Tibial nerve (tissue), 4 donors: Measurements from ENCODE around the gene MAGI1. TPM values are rescaled to one million over a fixed set of nuclear protein-coding genes. Genes with fewer than 3 reads are reported as not detected.
"Not testable (repeated sequence)": the region's sequence is repeated elsewhere in the genome, so short reads cannot be mapped to it uniquely, and the experiment has no call there.

Source experiments
- DNase-seq, 2 donors: peaks; one replicate each; pipeline ENCODE4 v3.0.0-alpha.2; 2019; ENCODE audit warnings: low spot score in 2 of 2
- H3K27ac ChIP-seq, 4 donors: fragments of 200-600 bp; sonication (generic) in 3 of 4; one replicate each; pipeline ENCODE4 v1.5.1; 2017 to 2019; ENCODE audit warnings: mild to moderate bottlenecking in 1 of 4
- H3K27me3 ChIP-seq, 2 donors: fragments of 200-600 bp; sonication (generic) in 1 of 2; one replicate each; pipeline versions ENCODE4 v1.5.1 to v1.6.0; 2017 to 2019
- H3K36me3 ChIP-seq, 3 donors: fragments of 200-600 bp; sonication (generic); one replicate each; pipeline ENCODE4 v1.5.1; 2018 to 2019
- H3K4me1 ChIP-seq, 4 donors: fragments of 200-600 bp; sonication (generic) in 3 of 4; one replicate each; pipeline ENCODE4 v1.5.1; 2017 to 2019
- H3K4me3 ChIP-seq, 4 donors: fragments of 200-600 bp; sonication (generic) in 3 of 4; one replicate each; pipeline ENCODE4 v1.5.1; 2017 to 2019; ENCODE audit warnings: mild to moderate bottlenecking in 1 of 4, moderate library complexity in 1 of 4
- H3K9me3 ChIP-seq, 4 donors: fragments of 200-600 bp; sonication (generic) in 3 of 4; one replicate each; pipeline ENCODE4 v1.5.1; 2017 to 2019
- EP300 ChIP-seq, 2 donors: sonication (generic); formaldehyde crosslinking; IDR thresholded peaks; one replicate each; pipeline ENCODE4 v1.6.1; 2017; ENCODE audit warnings: antibody characterized with exemption in 2 of 2, mild to moderate bottlenecking in 1 of 2
- POLR2A ChIP-seq, 2 donors: fragments of 450-650 bp; IDR thresholded peaks; one replicate each; pipeline ENCODE4 v1.6.1; 2017; ENCODE audit warnings: antibody characterized with exemption in 2 of 2, mild to moderate bottlenecking in 2 of 2, moderate library complexity in 2 of 2
- WGBS, 2 donors: methylation state at CpG; one replicate each; pipeline ENCODE4 v1.1.5; 2018; 5-methylcytosine and 5-hydroxymethylcytosine counted together
- total RNA-seq, 4 donors: library from RNA; depleted of rRNA; stranded (reverse); fragments of >200 nt; gene quantifications; one replicate each; pipeline ENCODE4 v1.1.0, GENCODE V29; 2016
- TF ChIP-seq, protein P1 (sequence below), 5 experiments: fragments of 200-600 bp in 3 of 5; fragments of 450-650 bp in 2 of 5; sonication (generic) in 3 of 5; IDR thresholded peaks; one replicate each; pipeline ENCODE4 v1.5.1; 2016 to 2019; ENCODE audit warnings: antibody characterized with exemption in 5 of 5, mild to moderate bottlenecking in 3 of 5, moderate library complexity in 2 of 5

MAGI1 gene
- total RNA-seq, 4 donors from 2014 or later, result 30.6 to 52.8 (median 36.1) TPM

DNA sequence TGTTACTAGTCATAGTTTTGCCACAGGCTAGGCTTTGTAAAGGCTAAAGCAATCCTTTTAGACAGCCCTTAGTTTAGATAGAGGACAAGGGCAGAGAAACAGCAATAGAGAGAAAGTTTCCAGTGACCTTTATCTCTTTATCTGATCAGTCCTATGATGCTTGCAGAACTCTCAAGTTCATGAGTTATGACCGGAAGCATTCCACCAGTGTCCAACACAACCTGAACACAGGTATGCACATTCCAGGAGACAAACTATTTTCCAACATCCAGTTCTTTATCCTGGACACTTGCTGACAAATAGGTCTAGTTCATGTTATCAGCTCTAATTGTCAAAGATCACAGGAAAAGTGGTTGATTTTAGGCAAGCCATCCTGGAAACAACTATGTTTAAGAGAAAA lies 422.2 kb downstream of the MAGI1 start:
- Histone ChIP-seq H3K4me3 (no peak overlapping the region), H3K27me3 (no peaks in the 10 kb centered on the region), H3K4me1 (no peaks in the 10 kb centered on the region), H3K9me3 (no peaks in the 10 kb centered on the region), H3K27ac (no peak overlapping the region), H3K36me3 (no peaks in the 10 kb centered on the region)
- TF ChIP-seq EP300 (IDR thresholded peaks at IDR 0.05), result no peak
- TF ChIP-seq, protein P1, sequence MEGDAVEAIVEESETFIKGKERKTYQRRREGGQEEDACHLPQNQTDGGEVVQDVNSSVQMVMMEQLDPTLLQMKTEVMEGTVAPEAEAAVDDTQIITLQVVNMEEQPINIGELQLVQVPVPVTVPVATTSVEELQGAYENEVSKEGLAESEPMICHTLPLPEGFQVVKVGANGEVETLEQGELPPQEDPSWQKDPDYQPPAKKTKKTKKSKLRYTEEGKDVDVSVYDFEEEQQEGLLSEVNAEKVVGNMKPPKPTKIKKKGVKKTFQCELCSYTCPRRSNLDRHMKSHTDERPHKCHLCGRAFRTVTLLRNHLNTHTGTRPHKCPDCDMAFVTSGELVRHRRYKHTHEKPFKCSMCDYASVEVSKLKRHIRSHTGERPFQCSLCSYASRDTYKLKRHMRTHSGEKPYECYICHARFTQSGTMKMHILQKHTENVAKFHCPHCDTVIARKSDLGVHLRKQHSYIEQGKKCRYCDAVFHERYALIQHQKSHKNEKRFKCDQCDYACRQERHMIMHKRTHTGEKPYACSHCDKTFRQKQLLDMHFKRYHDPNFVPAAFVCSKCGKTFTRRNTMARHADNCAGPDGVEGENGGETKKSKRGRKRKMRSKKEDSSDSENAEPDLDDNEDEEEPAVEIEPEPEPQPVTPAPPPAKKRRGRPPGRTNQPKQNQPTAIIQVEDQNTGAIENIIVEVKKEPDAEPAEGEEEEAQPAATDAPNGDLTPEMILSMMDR (IDR thresholded peaks at IDR 0.05), result no peak
- TF ChIP-seq POLR2A (IDR thresholded peaks at IDR 0.05), result no peak
- no peak for DNase-seq
- WGBS, 2 donors, result 90 to 92% methylated on average over 1 of the region's 1 CpG

- TF ChIP-seq POLR2A (IDR thresholded peaks at IDR 0.05), result no peak
- TF ChIP-seq, protein P1 (IDR thresholded peaks at IDR 0.05), result no peak
- no peak for TF ChIP-seq EP300 (IDR thresholded peaks at IDR 0.05)
- Histone ChIP-seq H3K4me1 (no peaks in the 10 kb centered on the region), H3K9me3 (no peaks in the 10 kb centered on the region), H3K27ac (no peak overlapping the region), H3K36me3 (no peaks in the 10 kb centered on the region), H3K4me3 (no peak overlapping the region), H3K27me3 (no peaks in the 10 kb centered on the region)
- 89 to 95% methylated on average over 4 of the region's 4 CpGs for WGBS, 2 donors
- no peak for DNase-seq
These were observed 423.4 kb downstream of the MAGI1 start for GRCh38 chr3:65615329-65615728.

- Histone ChIP-seq H3K27me3 (no peaks in the 10 kb centered on the region), H3K4me1 (no peaks in the 10 kb centered on the region), H3K9me3 (no peaks in the 10 kb centered on the region), H3K36me3 (no peaks in the 10 kb centered on the region), H3K4me3 (no peak overlapping the region), H3K27ac (no peak overlapping the region)
- no peak for TF ChIP-seq EP300 (IDR thresholded peaks at IDR 0.05)
- TF ChIP-seq, protein P1 (IDR thresholded peaks at IDR 0.05), result no peak
- no peak for TF ChIP-seq POLR2A (IDR thresholded peaks at IDR 0.05)
- 72 to 82% methylated on average over 2 of the region's 2 CpGs for WGBS, 2 donors
- no peak for DNase-seq
These were observed 424.1 kb downstream of the MAGI1 start for GRCh38 chr3:65614585-65614984.

DNA sequence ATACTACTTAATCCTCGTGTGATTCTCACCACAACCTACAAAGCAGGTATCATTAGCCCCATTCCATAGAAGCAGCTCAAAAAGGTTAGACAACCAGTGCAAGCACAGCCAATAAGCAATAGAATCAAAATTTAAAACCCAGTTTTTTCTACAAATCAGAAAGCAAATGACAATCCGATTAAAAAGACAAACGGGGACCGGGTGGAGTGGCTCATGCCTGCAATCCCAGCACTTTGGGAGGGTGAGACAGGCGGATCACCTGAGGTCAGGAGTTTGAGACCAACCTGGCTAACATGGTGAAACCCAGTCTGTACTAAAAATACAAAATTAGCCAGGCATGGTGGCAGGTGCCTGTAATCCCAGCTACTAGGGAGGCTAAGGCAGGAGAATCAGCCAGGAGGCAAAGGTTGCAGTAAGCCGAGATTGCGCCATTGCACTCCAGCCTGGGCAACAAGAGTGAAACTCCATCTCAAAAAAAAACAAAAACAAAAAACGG lies 430.7 kb downstream of the MAGI1 start:
- DNase-seq, H3K27ac ChIP-seq, H3K27me3 ChIP-seq, H3K36me3 ChIP-seq, H3K9me3 ChIP-seq, H3K4me3 ChIP-seq: not testable (repeated sequence)
- WGBS, 2 donors, result 94 to 96% methylated on average over 8 of the region's 8 CpGs
- peaks cover 0 to 14% (median 0%) of the 10 kb centered on the region in 4 donors for H3K4me1 ChIP-seq

GRCh38 chr3:65607101-65607500 lies 431.6 kb downstream of the MAGI1 start:
- H3K27me3 ChIP-seq, result no peaks in the 10 kb centered on the region
- no peaks in the 10 kb centered on the region for H3K9me3 ChIP-seq
- TF ChIP-seq POLR2A (IDR thresholded peaks at IDR 0.05) (no peak), EP300 (IDR thresholded peaks at IDR 0.05) (no peak)
- TF ChIP-seq, protein P1 (IDR thresholded peaks at IDR 0.05), result no peak
- H3K27ac ChIP-seq, result no peak overlapping the region
- H3K36me3 ChIP-seq, result no peaks in the 10 kb centered on the region
- H3K4me1 ChIP-seq, result peaks cover 0 to 14% (median 0%) of the 10 kb centered on the region in 4 donors
- no peak overlapping the region for H3K4me3 ChIP-seq
- DNase-seq, result no peak

DNA sequence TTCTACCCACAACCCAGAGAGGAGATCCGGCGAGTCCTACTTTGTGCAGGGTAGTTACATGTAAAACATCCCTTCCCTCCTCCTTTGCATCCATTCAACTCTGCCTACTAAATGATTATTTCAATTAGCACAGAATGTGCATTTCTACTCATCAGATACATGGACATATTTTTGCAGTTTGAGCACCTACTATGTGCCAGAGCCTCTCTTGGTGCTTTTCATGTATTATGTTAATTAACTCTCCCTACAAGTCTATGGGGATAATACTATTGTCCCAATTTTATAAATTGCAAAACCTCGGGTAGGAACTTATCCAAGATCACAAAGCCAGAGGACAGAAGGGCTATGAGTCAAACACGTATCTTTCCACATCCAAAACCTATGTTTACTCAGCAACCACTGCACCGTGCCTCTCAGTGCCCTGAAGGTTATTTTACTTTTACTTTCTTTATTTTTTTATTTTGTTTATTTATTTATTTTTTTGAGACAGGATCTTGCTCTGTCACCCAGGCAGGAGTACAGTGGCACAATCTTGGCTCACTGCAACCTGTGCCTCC lies 432.8 kb downstream of the MAGI1 start:
- Histone ChIP-seq H3K4me1 (peaks cover 0 to 14% (median 0%) of the 10 kb centered on the region in 4 donors), H3K9me3 (no peaks in the 10 kb centered on the region), H3K27ac (no peak overlapping the region), H3K27me3 (no peaks in the 10 kb centered on the region), H3K36me3 (no peaks in the 10 kb centered on the region), H3K4me3 (no peak overlapping the region)
- no peak for DNase-seq
- WGBS, 2 donors, result 96% methylated on average over 5 of the region's 5 CpGs
- TF ChIP-seq, protein P1 (IDR thresholded peaks at IDR 0.05), result no peak
- no peak for TF ChIP-seq POLR2A (IDR thresholded peaks at IDR 0.05)
- no peak for TF ChIP-seq EP300 (IDR thresholded peaks at IDR 0.05)
